HL-60/S4 (cell line): ENCODE measurements around the gene FJX1.

Source experiments
- in situ Hi-C: fragments of 300-500 bp; cut with MboI; formaldehyde crosslinking; loops from 2 replicates; pipeline ENCODE4 v1.14.3; 2022; ENCODE audit warnings: low sequenced_read_pairs

FJX1 gene

GRCh38 chr11:35617687-35618496 lies at the start of gene FJX1:
Gene FJX1, plus strand, starts transcription at chr11:35618460. Its CDS starts 177 bp downstream, at chr11:35618637.
- in situ Hi-C loops = loop anchor here (25.0 kb wide), 2 partner anchors 419 to 869 kb away; no protein-coding TSS in a partner anchor

DNA sequence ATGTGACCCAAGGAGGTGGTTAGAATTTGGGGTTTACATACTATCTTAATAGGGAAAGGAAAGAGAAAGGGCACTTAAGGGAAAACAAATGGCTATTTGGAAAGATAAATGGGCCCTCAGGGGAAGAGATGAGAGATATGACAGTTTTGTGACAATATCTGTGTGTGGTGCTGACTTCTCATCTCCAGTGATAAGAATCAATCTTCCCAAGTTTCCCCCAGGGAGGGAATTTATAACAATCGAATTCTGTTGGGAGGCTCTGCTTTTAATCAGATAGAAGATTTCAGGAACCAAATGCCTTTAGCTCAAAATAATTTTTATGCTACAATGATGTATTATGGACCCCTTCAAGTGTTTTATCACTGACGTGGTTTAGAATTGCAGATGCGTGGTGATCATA lies 46.6 kb upstream of the FJX1 start:
- in situ Hi-C loops = no loop called here

DNA sequence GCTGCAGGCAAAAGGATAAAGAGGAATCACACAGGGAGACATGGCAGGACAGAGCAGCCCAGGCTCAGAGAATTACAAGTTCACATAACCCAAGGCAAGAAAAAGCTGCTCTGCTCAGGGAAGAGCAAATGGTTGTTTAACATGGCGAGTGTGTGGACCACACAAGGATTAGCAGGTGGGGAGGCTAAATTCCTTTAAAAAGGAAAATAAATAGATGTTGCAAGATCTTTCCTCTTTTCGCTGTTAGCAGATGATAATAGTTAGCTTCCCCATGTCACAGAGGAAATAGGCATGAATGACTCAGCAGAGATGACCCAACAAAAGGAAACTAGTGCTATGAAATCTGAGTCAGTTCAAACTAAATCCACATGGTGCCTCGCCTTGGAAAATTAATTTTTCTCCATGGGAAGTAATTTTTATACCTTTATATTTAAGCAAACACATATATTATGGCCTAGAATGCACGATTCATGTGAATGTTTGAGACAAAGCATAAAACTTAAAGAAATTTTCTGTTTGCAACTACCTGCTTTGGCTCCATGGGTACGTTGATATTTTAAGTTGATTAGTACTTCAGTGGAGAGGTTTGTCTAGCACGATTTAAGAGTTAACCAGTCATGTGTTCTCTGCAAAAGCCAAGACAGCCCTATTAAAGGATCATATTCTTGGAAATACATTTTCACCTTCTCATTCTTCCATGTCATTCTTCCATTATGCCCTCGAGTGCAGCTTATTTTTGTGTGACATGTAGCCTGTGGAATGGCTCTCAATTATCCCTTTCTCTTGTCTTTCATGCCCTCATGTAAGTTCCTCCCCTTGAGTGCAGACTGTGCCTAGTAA lies 38.5 kb upstream of the FJX1 start:
- in situ Hi-C loops = no loop called here

- in situ Hi-C loops = no loop called here
Measured at GRCh38 chr11:35580397-35580781, 37.9 kb upstream of the FJX1 start.

- in situ Hi-C loops = no loop called here
Measured at GRCh38 chr11:35582033-35582432, 36.2 kb upstream of the FJX1 start.

GRCh38 chr11:35583126-35583525 lies 35.1 kb upstream of the FJX1 start:
- in situ Hi-C loops = no loop called here

DNA sequence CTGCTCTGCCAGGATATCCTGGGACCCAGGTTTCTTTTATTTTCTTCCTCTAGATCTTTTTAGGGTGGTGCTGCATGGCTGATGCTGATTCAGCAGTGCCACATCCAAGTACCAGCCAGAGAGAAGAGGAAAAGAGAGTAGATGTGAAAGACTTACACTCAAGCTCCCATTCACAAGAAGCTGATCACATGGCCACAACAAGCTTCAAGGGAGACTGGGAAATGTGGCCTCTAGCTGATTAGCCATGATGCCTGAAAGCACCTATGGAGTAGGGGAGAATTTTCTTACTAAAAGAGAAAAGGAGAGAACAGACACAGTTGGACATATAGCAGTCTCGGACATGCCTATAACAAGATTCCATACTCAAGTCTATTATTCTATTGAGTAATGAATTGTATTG lies 34.4 kb upstream of the FJX1 start:
- in situ Hi-C loops = no loop called here

DNA sequence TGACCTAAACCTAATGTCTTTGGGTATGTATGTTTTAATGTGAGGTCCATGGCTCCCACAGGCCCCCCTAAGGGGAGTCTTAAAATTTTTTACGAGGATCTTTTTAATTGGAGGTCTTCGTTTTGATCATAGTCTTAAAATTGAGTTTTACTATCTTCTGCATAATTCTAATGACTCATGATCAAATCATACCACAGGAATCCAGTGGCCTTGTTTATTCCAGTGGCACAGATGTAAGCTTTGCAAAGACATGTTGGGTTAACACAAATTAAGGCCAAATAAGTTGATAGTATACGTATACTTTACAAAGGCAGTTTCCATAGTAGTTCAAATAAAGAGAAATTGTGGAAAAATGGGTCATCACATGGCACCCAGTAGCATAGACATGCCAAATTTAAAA lies 33.9 kb upstream of the FJX1 start:
- in situ Hi-C loops = no loop called here

DNA sequence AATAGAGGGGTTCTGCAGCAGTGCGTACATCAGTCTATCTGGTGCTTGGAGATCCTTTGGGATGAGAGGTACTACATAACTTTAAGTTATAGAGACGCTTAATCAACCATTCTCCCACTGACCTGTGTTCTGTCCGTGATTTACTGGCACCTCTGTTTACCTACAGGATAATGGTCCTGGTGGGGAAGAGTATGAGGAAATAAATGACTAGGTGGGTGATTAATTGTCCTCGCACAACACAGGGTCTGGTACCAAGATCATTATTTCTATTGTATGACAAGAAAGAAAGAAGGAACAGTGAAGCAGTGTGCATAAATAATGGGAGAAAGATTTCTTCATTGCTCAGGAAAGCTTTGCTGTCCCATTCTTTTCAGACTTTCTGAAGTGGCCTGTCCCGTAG lies 32.8 kb upstream of the FJX1 start:
- in situ Hi-C loops = no loop called here

GRCh38 chr11:35586222-35586621 lies 32.0 kb upstream of the FJX1 start:
- in situ Hi-C loops = no loop called here

DNA sequence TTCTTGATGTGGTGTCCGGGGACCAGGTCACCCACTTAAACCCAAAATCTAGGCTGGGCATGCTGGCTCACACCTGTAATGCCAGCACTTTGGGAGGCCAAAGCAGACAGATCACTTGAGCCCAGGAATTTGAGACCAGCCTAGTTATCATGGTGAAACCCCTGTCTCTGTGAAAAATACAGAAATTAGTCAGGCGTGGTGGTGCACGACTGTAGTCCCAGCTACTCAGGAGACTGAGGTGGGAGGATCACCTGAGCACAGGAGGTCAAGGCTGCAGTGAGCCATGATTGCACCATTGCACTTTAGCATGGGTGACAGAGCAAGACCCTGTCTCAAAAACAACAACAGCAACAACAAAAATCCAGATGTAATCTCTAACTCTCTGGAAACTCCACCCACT lies 30.3 kb upstream of the FJX1 start:
- in situ Hi-C loops = no loop called here

DNA sequence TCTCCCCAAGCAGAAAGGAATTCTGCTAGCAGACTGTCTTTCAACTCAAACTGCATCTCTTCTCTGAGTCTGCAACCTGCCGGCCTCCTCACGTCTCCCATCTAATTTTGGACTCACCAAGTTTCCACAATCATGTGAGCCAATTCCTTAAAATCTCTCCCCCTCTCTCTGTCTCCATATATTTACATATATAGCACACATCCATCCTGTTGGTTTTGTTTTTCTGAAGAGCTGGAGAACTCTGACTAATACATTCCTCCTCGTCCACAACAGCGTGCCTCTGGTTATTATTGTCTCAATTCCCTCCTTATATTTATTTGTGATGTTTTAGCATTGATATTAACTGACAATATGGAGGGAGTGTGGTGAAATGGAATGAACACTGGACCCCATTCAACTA lies 29.6 kb upstream of the FJX1 start:
- in situ Hi-C loops = no loop called here

DNA sequence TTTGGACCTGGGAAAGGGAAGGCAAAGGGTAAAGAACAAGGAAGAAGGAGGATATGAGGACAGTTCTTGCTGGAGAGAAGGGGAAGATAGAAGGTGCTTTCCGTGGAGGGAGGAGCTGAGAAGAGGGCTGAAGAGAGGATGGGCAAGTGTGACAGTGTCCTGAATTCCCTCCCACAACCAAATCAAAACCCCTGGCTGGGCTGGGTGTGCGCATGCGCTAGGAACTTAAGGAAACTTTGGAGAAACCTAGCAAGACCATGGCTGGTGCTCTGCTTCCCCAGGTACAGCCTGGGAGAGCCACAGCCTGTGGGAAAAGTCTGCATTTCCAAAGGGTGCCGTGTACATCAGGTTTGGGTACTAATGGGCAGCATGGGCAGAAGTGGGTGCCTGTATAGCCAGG lies 29.0 kb upstream of the FJX1 start:
- in situ Hi-C loops = no loop called here

DNA sequence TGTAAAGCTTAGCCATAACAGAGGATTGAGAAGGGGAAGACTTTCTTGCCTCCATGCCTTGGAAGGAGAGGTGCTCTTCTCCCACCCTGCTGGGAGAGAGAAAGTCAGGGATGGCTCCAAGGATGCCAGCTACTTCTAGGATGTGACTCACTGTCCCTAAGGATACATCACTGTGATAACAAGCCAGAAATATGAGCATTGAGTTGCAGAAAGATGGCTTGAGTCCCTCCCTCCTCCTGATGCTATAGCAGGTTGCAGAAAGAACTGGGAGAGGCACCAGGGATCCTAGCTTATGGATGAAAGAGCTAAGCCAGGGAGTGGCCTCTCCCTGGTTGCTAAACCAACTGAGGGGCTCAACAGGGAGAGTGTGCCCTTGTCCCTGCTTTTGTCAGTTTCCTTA lies 27.8 kb upstream of the FJX1 start:
- in situ Hi-C loops = no loop called here

DNA sequence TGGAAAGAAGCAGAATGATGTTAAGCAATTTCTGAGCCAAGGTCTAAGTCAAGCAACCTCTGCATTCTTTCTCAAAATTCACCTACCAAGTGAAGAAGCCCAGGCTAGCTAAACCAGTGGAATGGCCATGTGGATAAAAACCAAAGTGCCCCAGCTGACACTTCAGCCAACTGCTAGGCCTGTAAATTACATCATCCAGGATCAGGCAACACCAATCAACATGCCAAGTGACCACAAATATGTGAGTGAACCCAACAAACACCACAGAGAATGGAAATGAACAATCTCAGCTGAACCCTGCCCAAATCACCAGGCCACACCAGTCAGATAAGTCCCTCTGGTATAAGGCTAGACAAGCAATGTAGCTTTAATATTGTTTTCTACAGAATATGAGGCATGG lies 25.1 kb upstream of the FJX1 start:
- in situ Hi-C loops = no loop called here

- in situ Hi-C loops = no loop called here
Measured at GRCh38 chr11:35594680-35595079, 23.6 kb upstream of the FJX1 start.

DNA sequence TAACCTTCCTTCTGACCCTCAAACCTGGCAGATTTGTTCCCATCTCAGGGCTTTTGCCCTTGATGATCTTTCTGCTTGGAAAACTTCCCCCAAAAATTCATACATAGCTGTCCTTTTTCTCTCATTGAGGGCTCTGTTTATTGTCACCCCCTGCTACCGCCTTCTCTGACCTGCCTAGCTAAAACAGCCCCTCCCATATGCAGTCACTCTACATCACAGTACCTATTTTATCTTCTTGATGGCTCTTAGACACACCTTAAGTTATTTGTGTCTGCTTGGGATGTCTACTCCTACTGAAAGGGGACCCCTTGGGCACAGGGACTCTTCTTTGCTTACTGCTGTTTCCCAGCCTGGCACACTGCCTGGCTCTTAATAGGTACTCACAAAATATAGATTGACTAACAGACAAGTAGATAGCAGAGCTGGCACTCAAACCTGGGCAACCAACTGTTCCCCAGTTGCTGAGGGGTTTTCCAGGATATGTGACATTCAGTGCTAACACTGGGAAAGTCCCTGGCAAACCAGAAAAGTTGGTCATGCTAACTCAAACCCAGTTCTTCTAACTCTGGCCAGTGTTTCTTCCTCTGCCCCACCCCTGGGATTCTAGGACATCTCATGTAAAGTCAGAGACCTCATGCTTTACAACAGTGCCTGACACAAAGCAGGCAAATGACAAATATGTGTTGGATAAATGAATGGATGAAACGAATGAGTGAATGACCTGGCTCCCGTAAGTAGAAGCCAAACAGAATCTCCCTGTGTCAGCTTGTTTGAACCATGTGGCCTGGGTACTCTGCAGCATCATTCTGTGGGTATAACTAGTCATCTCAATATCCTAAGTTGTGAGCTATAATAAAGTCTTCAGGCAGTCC lies 19.8 kb upstream of the FJX1 start:
- in situ Hi-C loops = no loop called here

DNA sequence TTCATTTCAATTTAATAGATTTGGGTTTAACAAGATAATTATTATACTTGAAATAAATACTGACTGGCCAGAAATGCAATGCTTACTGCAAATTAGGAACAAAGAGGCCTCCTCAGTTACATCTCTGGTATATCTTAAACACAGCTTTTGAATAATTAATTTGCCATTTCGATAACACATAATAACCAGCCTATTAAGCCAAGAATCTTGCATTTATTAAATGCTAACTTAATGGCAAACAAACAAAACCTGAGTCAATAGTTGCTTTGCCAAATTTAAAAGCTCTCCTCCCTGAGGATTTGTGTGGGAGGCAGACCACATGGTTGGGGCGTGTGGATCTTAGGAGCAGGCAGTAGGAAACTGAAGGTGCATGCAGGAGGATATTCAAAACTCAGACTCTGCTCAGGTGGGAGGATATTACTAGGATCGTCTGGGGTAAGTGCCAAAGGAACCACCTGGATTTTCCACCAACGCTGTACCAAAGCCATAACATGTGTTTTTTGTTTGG lies 17.9 kb upstream of the FJX1 start:
- in situ Hi-C loops = loop anchor here (10.0 to 25.0 kb wide), 3 partner anchors 437 to 887 kb away; no protein-coding TSS in a partner anchor

DNA sequence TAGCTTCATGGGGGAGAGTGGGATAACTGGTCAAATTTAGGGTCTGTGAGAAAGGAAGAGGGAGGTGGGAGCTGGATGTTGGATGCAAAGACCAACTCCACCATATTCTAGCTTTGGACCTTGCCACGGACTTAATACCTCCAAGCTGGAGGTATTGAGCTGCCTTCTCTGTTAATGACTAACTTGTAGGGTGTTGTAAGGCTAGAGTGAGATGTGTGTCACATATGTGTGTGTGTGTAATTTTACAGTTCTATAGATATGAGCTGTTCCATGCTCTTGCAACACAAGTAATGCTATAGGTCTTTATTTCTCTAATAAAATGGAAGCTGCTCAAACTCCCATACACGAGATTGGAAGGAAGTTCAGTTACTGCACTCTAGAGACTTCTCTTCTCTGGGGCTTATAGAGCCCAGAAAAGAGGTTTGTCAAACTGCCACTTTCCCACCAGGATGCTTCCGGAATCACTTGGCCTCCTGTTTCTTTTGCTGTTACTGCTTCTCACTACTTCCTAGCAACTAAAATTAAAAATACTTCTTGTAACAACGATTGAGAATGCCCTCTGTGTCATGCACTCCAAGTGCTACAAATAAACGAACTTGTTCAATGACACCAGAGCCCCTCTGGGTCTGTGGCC lies 16.0 kb upstream of the FJX1 start:
- in situ Hi-C loops = loop anchor here (10.0 to 25.0 kb wide), 3 partner anchors 435 to 885 kb away; no protein-coding TSS in a partner anchor

- in situ Hi-C loops = loop anchor here (10.0 to 25.0 kb wide), 3 partner anchors 434 to 884 kb away; no protein-coding TSS in a partner anchor
Measured at GRCh38 chr11:35602979-35603378, 15.3 kb upstream of the FJX1 start.
